ENCODE measurements around the gene NBEA. TPM values are rescaled to one million over a fixed set of nuclear protein-coding genes. Genes with fewer than 3 reads are reported as not detected.

Gene NBEA
- total RNA-seq, 2 donors from 2014 or later: 15.2 to 15.9 TPM

DNA sequence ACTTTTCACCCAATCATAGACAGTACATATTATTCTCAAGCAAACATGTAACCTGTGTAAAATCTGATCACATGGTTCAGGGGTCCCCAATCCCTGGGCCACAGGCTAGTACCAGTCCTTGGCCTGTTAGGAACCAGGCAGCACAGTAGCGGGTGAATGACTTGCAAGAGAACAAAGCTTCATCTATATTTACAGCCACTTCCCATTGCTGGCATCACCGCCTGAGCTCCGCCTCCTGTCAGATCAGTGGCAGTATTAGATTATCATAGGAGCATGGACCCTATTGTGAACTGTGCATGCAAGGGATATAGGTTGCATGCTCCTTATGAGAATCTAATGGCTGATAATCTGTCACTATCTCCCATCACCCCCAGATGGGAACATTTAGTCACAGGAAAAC lies 401.3 kb downstream of the NBEA start:
- H3K9ac ChIP-seq (ENCODE audit: extremely low read depth, low read length, poor library complexity, severe bottlenecking): no peak overlapping the region
- TF ChIP-seq, protein P1, sequence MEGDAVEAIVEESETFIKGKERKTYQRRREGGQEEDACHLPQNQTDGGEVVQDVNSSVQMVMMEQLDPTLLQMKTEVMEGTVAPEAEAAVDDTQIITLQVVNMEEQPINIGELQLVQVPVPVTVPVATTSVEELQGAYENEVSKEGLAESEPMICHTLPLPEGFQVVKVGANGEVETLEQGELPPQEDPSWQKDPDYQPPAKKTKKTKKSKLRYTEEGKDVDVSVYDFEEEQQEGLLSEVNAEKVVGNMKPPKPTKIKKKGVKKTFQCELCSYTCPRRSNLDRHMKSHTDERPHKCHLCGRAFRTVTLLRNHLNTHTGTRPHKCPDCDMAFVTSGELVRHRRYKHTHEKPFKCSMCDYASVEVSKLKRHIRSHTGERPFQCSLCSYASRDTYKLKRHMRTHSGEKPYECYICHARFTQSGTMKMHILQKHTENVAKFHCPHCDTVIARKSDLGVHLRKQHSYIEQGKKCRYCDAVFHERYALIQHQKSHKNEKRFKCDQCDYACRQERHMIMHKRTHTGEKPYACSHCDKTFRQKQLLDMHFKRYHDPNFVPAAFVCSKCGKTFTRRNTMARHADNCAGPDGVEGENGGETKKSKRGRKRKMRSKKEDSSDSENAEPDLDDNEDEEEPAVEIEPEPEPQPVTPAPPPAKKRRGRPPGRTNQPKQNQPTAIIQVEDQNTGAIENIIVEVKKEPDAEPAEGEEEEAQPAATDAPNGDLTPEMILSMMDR (conservative IDR thresholded peaks at IDR 0.05): no peak
- H3K4me1 ChIP-seq (ENCODE audit: control insufficient read depth, insufficient read depth, low read length): no peaks in the 10 kb centered on the region
- Mint-ChIP-seq H3K4me1 (peaks cover 10% of the 10 kb centered on the region), H3K36me3 (ENCODE audit: low read depth) (no peaks in the 10 kb centered on the region), H3K4me3 (no peak overlapping the region), H3K27ac (no peak overlapping the region), H3K9me3 (no peaks in the 10 kb centered on the region), H3K27me3 (ENCODE audit: insufficient read depth) (no peaks in the 10 kb centered on the region)
- no peaks in the 10 kb centered on the region for H3K9me3 ChIP-seq (ENCODE audit: control insufficient read depth, low read length)
- 98 to 100% methylated on average over 1 to 3 of the region's 3 CpGs for WGBS, 2 experiments (ENCODE audit: insufficient coverage in 1 of 2, insufficient read length in 1 of 2)
- H3K36me3 ChIP-seq (ENCODE audit: control insufficient read depth, insufficient read depth, low read length): no peaks in the 10 kb centered on the region
- no peaks in the 10 kb centered on the region for H3K27me3 ChIP-seq (ENCODE audit: control insufficient read depth, insufficient read depth, low read length, poor library complexity, severe bottlenecking)
- no peak overlapping the region for H3K27ac ChIP-seq (ENCODE audit: low read depth, low read length)
- DNase-seq: no peak
- H3K4me3 ChIP-seq (ENCODE audit: low read length): no peak overlapping the region

- no peaks in the 10 kb centered on the region for H3K27me3 ChIP-seq (ENCODE audit: control insufficient read depth, insufficient read depth, low read length, poor library complexity, severe bottlenecking)
Measured at GRCh38 chr13:35345992-35346391, 403.9 kb downstream of the NBEA start.

GRCh38 chr13:35346494-35346893 lies 404.4 kb downstream of the NBEA start:
- H3K27me3 ChIP-seq (ENCODE audit: control insufficient read depth, insufficient read depth, low read length, poor library complexity, severe bottlenecking): no peaks in the 10 kb centered on the region
- TF ChIP-seq, protein P1 (conservative IDR thresholded peaks at IDR 0.05): no peak
- Mint-ChIP-seq H3K27me3 (ENCODE audit: insufficient read depth) (no peaks in the 10 kb centered on the region), H3K4me3 (no peak overlapping the region), H3K27ac (no peak overlapping the region), H3K4me1 (peaks cover 10% of the 10 kb centered on the region), H3K36me3 (ENCODE audit: low read depth) (no peaks in the 10 kb centered on the region), H3K9me3 (no peaks in the 10 kb centered on the region)
- WGBS, 2 experiments (ENCODE audit: insufficient coverage in 1 of 2, insufficient read length in 1 of 2): 100% methylated on average over 2 to 3 of the region's 4 CpGs
- DNase-seq: no peak
- no peaks in the 10 kb centered on the region for H3K9me3 ChIP-seq (ENCODE audit: control insufficient read depth, low read length)
- H3K4me3 ChIP-seq (ENCODE audit: low read length): no peak overlapping the region
- no peak overlapping the region for H3K27ac ChIP-seq (ENCODE audit: low read depth, low read length)
- H3K4me1 ChIP-seq (ENCODE audit: control insufficient read depth, insufficient read depth, low read length): no peaks in the 10 kb centered on the region
- H3K36me3 ChIP-seq (ENCODE audit: control insufficient read depth, insufficient read depth, low read length): no peaks in the 10 kb centered on the region
- no peak overlapping the region for H3K9ac ChIP-seq (ENCODE audit: extremely low read depth, low read length, poor library complexity, severe bottlenecking)

More at GRCh38 chr13:35345992-35346391, 403.9 kb downstream of the NBEA start:
- Mint-ChIP-seq H3K27ac (no peak overlapping the region), H3K27me3 (ENCODE audit: insufficient read depth) (no peaks in the 10 kb centered on the region), H3K4me3 (no peak overlapping the region), H3K36me3 (ENCODE audit: low read depth) (no peaks in the 10 kb centered on the region), H3K4me1 (peaks cover 10% of the 10 kb centered on the region), H3K9me3 (no peaks in the 10 kb centered on the region)
- H3K4me3 ChIP-seq (ENCODE audit: low read length): no peak overlapping the region
- H3K27ac ChIP-seq (ENCODE audit: low read depth, low read length): no peak overlapping the region
- H3K36me3 ChIP-seq (ENCODE audit: control insufficient read depth, insufficient read depth, low read length): no peaks in the 10 kb centered on the region
- no peaks in the 10 kb centered on the region for H3K9me3 ChIP-seq (ENCODE audit: control insufficient read depth, low read length)
- H3K9ac ChIP-seq (ENCODE audit: extremely low read depth, low read length, poor library complexity, severe bottlenecking): no peak overlapping the region
- WGBS, 2 experiments (ENCODE audit: insufficient coverage in 1 of 2, insufficient read length in 1 of 2): 97 to 100% methylated on average over 2 of the region's 2 CpGs
- H3K4me1 ChIP-seq (ENCODE audit: control insufficient read depth, insufficient read depth, low read length): no peaks in the 10 kb centered on the region
- TF ChIP-seq, protein P1 (conservative IDR thresholded peaks at IDR 0.05): no peak
- no peak for DNase-seq
